Activated effector memory CD4-positive, alpha-beta T cell treated with Interleukin-2 at 50 U/mL for 16 hours (primary cell): ENCODE results near the gene DCX.
"Not testable (repeated sequence)": the region's sequence is repeated elsewhere in the genome, so short reads cannot be mapped to it uniquely, and the experiment has no call there.

Source experiments
- DNase-seq: peaks from one replicate; pipeline ENCODE4 v3.0.0-alpha.2; 2020

The DCX gene

GRCh38 chrX:111365770-111366325, 46.1 kb downstream of the DCX start:
- no peak for DNase-seq

GRCh38 chrX:111363741-111364140, 48.3 kb downstream of the DCX start:
- DNase-seq, result no peak

- no peak for DNase-seq
Measured at GRCh38 chrX:111361751-111362150, 50.2 kb downstream of the DCX start.

GRCh38 chrX:111360839-111361238, 51.2 kb downstream of the DCX start:
- no peak for DNase-seq

- no peak for DNase-seq
Measured at GRCh38 chrX:111355523-111356115, 56.4 kb downstream of the DCX start.

- no peak for DNase-seq
Measured at GRCh38 chrX:111354496-111354895, 57.5 kb downstream of the DCX start.

- no peak for DNase-seq
Measured at GRCh38 chrX:111353793-111354192, 58.2 kb downstream of the DCX start.

GRCh38 chrX:111352424-111352823, 59.6 kb downstream of the DCX start:
- DNase-seq, result no peak

- DNase-seq, result no peak
Measured at GRCh38 chrX:111349934-111350333, 62.1 kb downstream of the DCX start.

- DNase-seq, result no peak
Measured at GRCh38 chrX:111349101-111349500, 62.9 kb downstream of the DCX start.

GRCh38 chrX:111348429-111348828, 63.6 kb downstream of the DCX start:
- DNase-seq, result no peak

GRCh38 chrX:111346150-111346549, 65.8 kb downstream of the DCX start:
- DNase-seq, result not testable (repeated sequence)

- DNase-seq, result no peak
Measured at GRCh38 chrX:111340054-111340453, 71.9 kb downstream of the DCX start.

GRCh38 chrX:111339212-111339611, 72.8 kb downstream of the DCX start:
- no peak for DNase-seq

- no peak for DNase-seq
Measured at GRCh38 chrX:111338095-111338698, 73.8 kb downstream of the DCX start.

GRCh38 chrX:111337067-111337637, 74.8 kb downstream of the DCX start:
- DNase-seq, result no peak

- DNase-seq, result no peak
Measured at GRCh38 chrX:111336141-111336540, 75.9 kb downstream of the DCX start.

GRCh38 chrX:111329370-111329769, 82.6 kb downstream of the DCX start:
- no peak for DNase-seq

- DNase-seq, result no peak
Measured at GRCh38 chrX:111328858-111329257, 83.1 kb downstream of the DCX start.

- no peak for DNase-seq
Measured at GRCh38 chrX:111322231-111322855, 89.6 kb downstream of the DCX start.

- no peak for DNase-seq
Measured at GRCh38 chrX:111319451-111319850, 92.5 kb downstream of the DCX start.

GRCh38 chrX:111318901-111319300, 93.1 kb downstream of the DCX start:
- DNase-seq, result no peak

- no peak for DNase-seq
Measured at GRCh38 chrX:111309083-111309482, 102.9 kb downstream of the DCX start.

GRCh38 chrX:111308039-111308438, 104.0 kb downstream of the DCX start:
- no peak for DNase-seq
